Gastrocnemius medialis (tissue), 4 donors: ENCODE data around the gene ZNF280D. TPM values are rescaled to one million over a fixed set of nuclear protein-coding genes. Genes with fewer than 3 reads are reported as not detected.

Source experiments
- ATAC-seq, 2 donors: fragments of 150-250 bp; one replicate each; pipeline ENCODE4 v1.9.1; 2016
- DNase-seq, 2 donors: peaks; one replicate each; pipeline ENCODE4 v3.0.0-alpha.2; 2019
- H3K27ac ChIP-seq, 4 donors: fragments of 200-600 bp; sonication (generic); 1 replicate in 1 of 4; 2 replicates in 3 of 4; pipeline ENCODE4 v1.5.1; 2016 to 2018; ENCODE audit warnings: mild to moderate bottlenecking in 2 of 4, moderate library complexity in 1 of 4
- H3K27me3 ChIP-seq, 3 donors: fragments of 200-600 bp; sonication (generic) in 2 of 3; 1 replicate in 1 of 3; 2 replicates in 2 of 3; pipeline versions ENCODE4 v1.5.1 to v1.6.0; 2016 to 2019; ENCODE audit warnings: mild to moderate bottlenecking in 1 of 3, moderate library complexity in 1 of 3
- H3K36me3 ChIP-seq, 2 donors: fragments of 200-600 bp; sonication (generic) in 1 of 2; one replicate each; pipeline ENCODE4 v1.5.1; 2017 to 2018
- H3K4me1 ChIP-seq, 2 donors: fragments of 200-600 bp; sonication (generic) in 1 of 2; one replicate each; pipeline ENCODE4 v1.5.1; 2016 to 2017; ENCODE audit warnings: mild to moderate bottlenecking in 2 of 2
- H3K4me3 ChIP-seq, 4 donors: fragments of 200-600 bp; sonication (generic) in 3 of 4; 1 replicate in 1 of 4; 2 replicates in 3 of 4; pipeline ENCODE4 v1.5.1; 2016 to 2019; ENCODE audit warnings: mild to moderate bottlenecking in 2 of 4
- H3K9me3 ChIP-seq, 3 donors: fragments of 200-600 bp; sonication (generic) in 2 of 3; 1 replicate in 1 of 3; 2 replicates in 2 of 3; pipeline ENCODE4 v1.5.1; 2016 to 2019
- CTCF ChIP-seq, 5 experiments: fragments of 450-650 bp in 3 of 5; fragments of 200-600 bp in 2 of 5; sonication (generic) in 2 of 5; IDR thresholded peaks in 4 of 5; conservative IDR thresholded peaks in 1 of 5; 1 replicate in 4 of 5; 2 replicates in 1 of 5; pipeline ENCODE4 v1.5.1; 2016 to 2019; ENCODE audit warnings: antibody characterized with exemption in 5 of 5, mild to moderate bottlenecking in 3 of 5, moderate library complexity in 3 of 5
- POLR2A ChIP-seq, 2 donors: fragments of 450-650 bp; IDR thresholded peaks; one replicate each; pipeline ENCODE4 v1.6.1; 2017; ENCODE audit warnings: antibody characterized with exemption in 2 of 2, mild to moderate bottlenecking in 2 of 2, moderate library complexity in 2 of 2
- in situ Hi-C, 4 donors: fragments of 200-750 bp; cut with MboI; loops; one replicate each; pipeline versions ENCODE4 v1.15.0 to v1.8.0; 2017; ENCODE audit warnings: low sequenced_read_pairs in 4 of 4
- intact Hi-C: fragments of 100-400 bp; cut with DNase I; formaldehyde crosslinking; loops from one replicate; pipeline ENCODE4 v1.15.1; 2023; ENCODE audit warnings: low total_unique reads
- total RNA-seq, 4 donors: library from RNA; depleted of rRNA; stranded (reverse); fragments of >200 nt; gene quantifications; one replicate each; pipeline versions ENCODE4 v1.1.0 to v1.2.3, GENCODE V29; 2016

The ZNF280D gene
- total RNA-seq, 4 donors from 2014 or later = 19.9 to 45.5 (median 23.4) TPM

DNA sequence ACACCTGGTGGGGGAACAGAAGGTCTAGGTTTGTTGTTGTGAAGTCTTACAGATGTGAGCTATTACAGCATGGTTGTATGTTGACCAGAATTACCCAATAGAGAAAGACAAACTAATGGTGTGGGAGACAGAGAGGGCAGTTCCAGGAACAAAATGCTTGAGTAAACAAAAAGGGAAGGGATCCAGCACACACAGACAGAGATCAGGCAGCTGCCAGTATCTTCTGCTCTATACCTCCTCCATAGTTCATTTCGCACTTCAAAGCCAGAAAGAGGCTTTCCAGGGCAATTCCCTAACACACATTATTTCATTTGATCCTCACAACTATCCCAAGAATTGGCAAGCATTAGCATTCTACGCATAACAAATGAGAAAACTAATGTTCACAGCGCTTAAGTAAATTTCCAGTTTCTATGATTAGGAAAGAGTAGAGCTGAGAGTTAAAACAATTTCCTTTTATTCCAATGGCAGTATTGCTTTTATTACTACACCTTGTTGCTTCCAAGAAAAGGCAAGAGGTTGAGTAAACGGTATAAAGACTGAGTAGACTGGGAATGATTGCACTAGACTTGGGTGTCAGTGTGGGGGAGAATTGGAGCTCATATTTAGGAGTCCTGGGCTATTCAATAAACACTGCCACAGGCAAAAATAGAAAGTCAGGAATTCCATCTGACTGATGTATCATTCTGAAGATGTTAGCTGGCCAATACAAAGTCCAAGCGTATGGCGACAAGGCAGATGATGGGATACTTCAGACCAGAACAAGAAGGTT, 39.7 kb upstream of the ZNF280D start:
- intact Hi-C loops = no loop called here
- in situ Hi-C loops = no loop called here
- Histone ChIP-seq H3K9me3 (no peaks in the 10 kb centered on the region), H3K27me3 (no peaks in the 10 kb centered on the region), H3K36me3 (no peaks in the 10 kb centered on the region), H3K4me3 (no peak overlapping the region), H3K4me1 (peaks cover 12 to 21% of the 10 kb centered on the region in 2 donors), H3K27ac (peak overlapping the region in 3 of 4 donors; percentile 32 to 72 (median 39))
- no peak for TF ChIP-seq POLR2A (IDR thresholded peaks at IDR 0.05)
- no peak for TF ChIP-seq CTCF (IDR thresholded peaks at IDR 0.05 in 4 of 5, conservative IDR thresholded peaks at IDR 0.05 in 1 of 5)
- ATAC-seq (peak; percentile 44 to 63), DNase-seq (no peak)

GRCh38 chr15:56770173-56770572, 36.9 kb upstream of the ZNF280D start:
- intact Hi-C loops (no loop called here), in situ Hi-C loops (no loop called here)
- Histone ChIP-seq H3K36me3 (no peaks in the 10 kb centered on the region), H3K27me3 (no peaks in the 10 kb centered on the region), H3K9me3 (no peaks in the 10 kb centered on the region), H3K27ac (no peak overlapping the region), H3K4me1 (peaks cover 12 to 13% of the 10 kb centered on the region in 2 donors), H3K4me3 (no peak overlapping the region)
- DNase-seq (no peak), ATAC-seq (no peak)
- no peak for TF ChIP-seq POLR2A (IDR thresholded peaks at IDR 0.05)
- TF ChIP-seq CTCF (IDR thresholded peaks at IDR 0.05 in 4 of 5, conservative IDR thresholded peaks at IDR 0.05 in 1 of 5) = no peak

- H3K4me1 ChIP-seq = peaks cover 18 to 20% of the 10 kb centered on the region in 2 donors
- H3K9me3 ChIP-seq = no peaks in the 10 kb centered on the region
- H3K4me3 ChIP-seq = no peak overlapping the region
- H3K27ac ChIP-seq = no peak overlapping the region
- no peak for DNase-seq
- intact Hi-C loops = no loop called here
- ATAC-seq = no peak
- TF ChIP-seq POLR2A (IDR thresholded peaks at IDR 0.05) = no peak
- no peak for TF ChIP-seq CTCF (IDR thresholded peaks at IDR 0.05 in 4 of 5, conservative IDR thresholded peaks at IDR 0.05 in 1 of 5)
- in situ Hi-C loops = no loop called here
- no peaks in the 10 kb centered on the region for H3K36me3 ChIP-seq
- no peaks in the 10 kb centered on the region for H3K27me3 ChIP-seq
These were observed 34.0 kb upstream of the ZNF280D start for GRCh38 chr15:56767315-56767714.

- no peak for DNase-seq
- Histone ChIP-seq H3K27me3 (no peaks in the 10 kb centered on the region), H3K4me3 (no peak overlapping the region), H3K9me3 (no peaks in the 10 kb centered on the region), H3K36me3 (no peaks in the 10 kb centered on the region), H3K27ac (no peak overlapping the region), H3K4me1 (peaks cover 18 to 20% of the 10 kb centered on the region in 2 donors)
- intact Hi-C loops (no loop called here), in situ Hi-C loops (no loop called here)
- TF ChIP-seq POLR2A (IDR thresholded peaks at IDR 0.05) (no peak), CTCF (IDR thresholded peaks at IDR 0.05 in 4 of 5, conservative IDR thresholded peaks at IDR 0.05 in 1 of 5) (no peak)
- no peak for ATAC-seq
These were observed 31.9 kb upstream of the ZNF280D start for GRCh38 chr15:56765251-56765650.
